SK-N-SH (cell line): Measurements from ENCODE around the gene GNG3. TPM values are rescaled to one million over a fixed set of nuclear protein-coding genes. Genes with fewer than 3 reads are reported as not detected.

Experiments used
- CTCF ChIA-PET: fragments of 300-600, 350-600 bp; formaldehyde crosslinking; extraction: SDS; loops from one replicate; lab custom pipeline; 2021; lab: Yijun Ruan, JAX
- POLR2A ChIA-PET: fragments of 350-600 bp; sonication (Branson Sonifier 250); formaldehyde crosslinking; extraction: SDS; loops from one replicate; lab custom pipeline; 2020; ENCODE audit warnings: antibody characterized with exemption, inconsistent platforms; lab: Yijun Ruan, JAX
- DNase-seq: peaks from one replicate; pipeline ENCODE4 v3.0.0; 2012
- H2AFZ ChIP-seq: fragments of 200-600 bp; sonication (generic); 2 replicates; pipeline ENCODE4 v1.8.1; 2016; ENCODE audit warnings: antibody characterized with exemption, mild to moderate bottlenecking, low read depth
- H3F3A ChIP-seq: fragments of 200-600 bp; sonication (generic); replicated peaks from 2 replicates; pipeline ENCODE3; 2016; ENCODE audit warnings: antibody characterized with exemption, mild to moderate bottlenecking; ENCODE audit not compliant: insufficient read depth
- H3K27ac ChIP-seq, 2 experiments: fragments of 200-500 bp in 1 of 2; fragments of 200-600 bp in 1 of 2; sonication (Bioruptor generic) in 1 of 2; sonication (generic), shearing (Covaris generic) in 1 of 2; 2 replicates each; pipeline versions ENCODE4 v1.5.1 to v1.6.1; 2014 to 2016; ENCODE audit warnings: low read depth in 2 of 2, inconsistent platforms in 1 of 2, low read length in 1 of 2, mild to moderate bottlenecking in 1 of 2, mixed read lengths in 1 of 2
- H3K27me3 ChIP-seq: fragments of 200-600 bp; sonication (generic), shearing (Covaris generic); 2 replicates; pipeline ENCODE4 v1.6.1; 2016; ENCODE audit warnings: mixed run types; ENCODE audit not compliant: insufficient read depth
- H3K36me3 ChIP-seq, 2 experiments: fragments of 200-500 bp in 1 of 2; fragments of 200-600 bp in 1 of 2; sonication (Bioruptor generic) in 1 of 2; sonication (generic) in 1 of 2; replicated peaks in 1 of 2; 2 replicates each; pipeline versions ENCODE3 to v1.5.1; 2014 to 2016; ENCODE audit warnings: low read length in 1 of 2, mild to moderate bottlenecking in 1 of 2; ENCODE audit not compliant: insufficient read depth in 2 of 2, control insufficient read depth in 1 of 2
- H3K4me1 ChIP-seq, 2 experiments: fragments of 200-500 bp in 1 of 2; fragments of 200-600 bp in 1 of 2; sonication (Bioruptor generic) in 1 of 2; sonication (generic), shearing (Covaris generic) in 1 of 2; 2 replicates each; pipeline versions ENCODE4 v1.5.1 to v1.6.1; 2014 to 2016; ENCODE audit warnings: low read depth in 1 of 2, low read length in 1 of 2, mixed run types in 1 of 2; ENCODE audit not compliant: insufficient read depth in 2 of 2, control insufficient read depth in 1 of 2
- H3K4me2 ChIP-seq: fragments of 200-600 bp; sonication (generic), shearing (Covaris generic); 2 replicates; pipeline ENCODE4 v1.6.1; 2017; ENCODE audit warnings: mixed run types
- H3K4me3 ChIP-seq, 2 experiments: fragments of 200-500 bp in 1 of 2; fragments of 200-600 bp in 1 of 2; sonication (Bioruptor generic) in 1 of 2; sonication (generic), shearing (Covaris generic) in 1 of 2; 2 replicates each; pipeline versions ENCODE4 v1.5.1 to v1.8.1; 2014 to 2016; ENCODE audit warnings: low read depth in 2 of 2, inconsistent platforms in 1 of 2, low read length in 1 of 2, mild to moderate bottlenecking in 1 of 2, mixed read lengths in 1 of 2, moderate library complexity in 1 of 2
- H3K79me2 ChIP-seq: fragments of 200-600 bp; sonication (generic); 2 replicates; pipeline ENCODE4 v1.8.1; 2017; ENCODE audit warnings: mild to moderate bottlenecking; ENCODE audit not compliant: insufficient read depth
- H3K9ac ChIP-seq: fragments of 200-600 bp; sonication (generic); 2 replicates; pipeline ENCODE4 v1.6.1; 2017; ENCODE audit warnings: mixed run types
- H3K9me2 ChIP-seq: fragments of 200-600 bp; sonication (generic); 2 replicates; pipeline ENCODE4 v1.6.1; 2017; ENCODE audit warnings: mixed run types
- H3K9me3 ChIP-seq: fragments of 200-600 bp; sonication (generic); 2 replicates; pipeline ENCODE4 v1.6.1; 2017; ENCODE audit warnings: mixed run types, mild to moderate bottlenecking, moderate library complexity
- H4K20me1 ChIP-seq: fragments of 200-600 bp; sonication (generic); 2 replicates; pipeline ENCODE4 v1.6.1; 2017; ENCODE audit warnings: mild to moderate bottlenecking, mixed run types; ENCODE audit not compliant: insufficient read depth
- CHD2 ChIP-seq: fragments of 150-350 bp; IDR thresholded peaks from 2 replicates; pipeline ENCODE4 v1.6.1; 2018; ENCODE audit warnings: low read length; ENCODE audit not compliant: partially characterized antibody
- ELF1 ChIP-seq: IDR thresholded peaks from 2 replicates; pipeline ENCODE4 v1.4.0; 2012
- EP300 ChIP-seq, 2 experiments: IDR thresholded peaks; 2 replicates each; pipeline versions ENCODE4 v1.4.0 to v1.6.1; 2012; ENCODE audit warnings: borderline replicate concordance in 1 of 2, low read depth in 1 of 2, low read length in 1 of 2
- EZH2phosphoT487 ChIP-seq: fragments of 200-600 bp; sonication (generic); IDR thresholded peaks from 2 replicates; pipeline ENCODE4 v1.6.1; 2017; ENCODE audit warnings: low read depth, mixed run types, mild to moderate bottlenecking, antibody characterized with exemption, moderate library complexity, borderline replicate concordance
- FOSL2 ChIP-seq: IDR thresholded peaks from 2 replicates; pipeline ENCODE4 v1.4.0; 2012; ENCODE audit warnings: low read depth, mild to moderate bottlenecking, moderate library complexity, borderline replicate concordance
- FOXM1 ChIP-seq: IDR thresholded peaks from 2 replicates; pipeline ENCODE4 v1.4.0; 2012; ENCODE audit warnings: low read depth, mild to moderate bottlenecking
- GABPA ChIP-seq: IDR thresholded peaks from 2 replicates; pipeline ENCODE4 v1.4.0; 2012; ENCODE audit warnings: low read depth, mild to moderate bottlenecking
- GATA2 ChIP-seq: sonication (generic); formaldehyde crosslinking; IDR thresholded peaks from 2 replicates; pipeline ENCODE4 v1.5.0; 2020; ENCODE audit warnings: mild to moderate bottlenecking, missing genetic modification reagents
- JUND ChIP-seq: IDR thresholded peaks from 2 replicates; pipeline ENCODE4 v1.4.0; 2012
- MEF2A ChIP-seq: IDR thresholded peaks from 2 replicates; pipeline ENCODE4 v1.4.0; 2012; ENCODE audit warnings: low read depth, borderline replicate concordance
- MXI1 ChIP-seq: IDR thresholded peaks from 2 replicates; pipeline ENCODE4 v1.6.1; 2012; ENCODE audit warnings: mild to moderate bottlenecking, low read depth, low read length, improper control_type of control experiment
- NFIC ChIP-seq: IDR thresholded peaks from 2 replicates; pipeline ENCODE4 v1.4.0; 2012; ENCODE audit warnings: borderline replicate concordance
- POLR2AphosphoS5 ChIP-seq: IDR thresholded peaks from 2 replicates; pipeline ENCODE4 v1.6.1; 2012; ENCODE audit warnings: low read depth, low read length
- RAD21 ChIP-seq: IDR thresholded peaks from 2 replicates; pipeline ENCODE4 v1.6.1; 2012; ENCODE audit warnings: mild to moderate bottlenecking, low read length
- RCOR1 ChIP-seq: fragments of 150-350 bp; IDR thresholded peaks from 2 replicates; pipeline ENCODE4 v1.6.1; 2017; ENCODE audit warnings: antibody characterized with exemption, low read length
- RFX5 ChIP-seq: IDR thresholded peaks from 2 replicates; pipeline ENCODE4 v1.6.1; 2012; ENCODE audit warnings: mild to moderate bottlenecking, improper control_type of control experiment, low read length
- RXRA ChIP-seq: IDR thresholded peaks from 2 replicates; pipeline ENCODE4 v1.4.0; 2012; ENCODE audit warnings: low read depth, mild to moderate bottlenecking, borderline replicate concordance
- SMC3 ChIP-seq: IDR thresholded peaks from 2 replicates; pipeline ENCODE4 v1.6.1; 2012; ENCODE audit warnings: low read depth, low read length, improper control_type of control experiment
- TAF1 ChIP-seq: IDR thresholded peaks from 2 replicates; pipeline ENCODE4 v1.6.1; 2012; ENCODE audit warnings: low read depth, mild to moderate bottlenecking, low read length, moderate library complexity, borderline replicate concordance
- TCF12 ChIP-seq: IDR thresholded peaks from 2 replicates; pipeline ENCODE4 v1.4.0; 2012
- TEAD4 ChIP-seq: IDR thresholded peaks from 2 replicates; pipeline ENCODE4 v1.4.0; 2012; ENCODE audit warnings: mild to moderate bottlenecking, borderline replicate concordance; ENCODE audit not compliant: insufficient read depth
- YY1 ChIP-seq: IDR thresholded peaks from 2 replicates; pipeline ENCODE4 v1.4.0; 2012; ENCODE audit warnings: low read depth, mild to moderate bottlenecking
- WGBS: methylation state at CpG from one replicate; pipeline ENCODE4 v1.1.6; 2017; ENCODE audit warnings: low lambda C conversion rate; 5-methylcytosine and 5-hydroxymethylcytosine counted together
- polyA plus RNA-seq, 3 experiments: library from polyadenylated mRNA; depleted of rRNA; stranded (reverse); fragments of >200 nt; gene quantifications; 2 replicates each; pipeline ENCODE4 v1.2.3, GENCODE V29; 2012
- TF ChIP-seq, protein P1 (sequence below): IDR thresholded peaks from 2 replicates; pipeline ENCODE4 v1.4.0; 2012; ENCODE audit warnings: low read depth, borderline replicate concordance
- TF ChIP-seq, protein P2 (sequence below): IDR thresholded peaks from 2 replicates; pipeline ENCODE4; 2012
- TF ChIP-seq, protein P3 (sequence below): IDR thresholded peaks from 2 replicates; pipeline ENCODE4 v1.4.0; 2012; ENCODE audit warnings: low read depth
- TF ChIP-seq, protein P4 (sequence below): IDR thresholded peaks from 2 replicates; pipeline ENCODE4 v1.4.0; 2012; ENCODE audit warnings: low read depth, borderline replicate concordance
- TF ChIP-seq, protein P5 (sequence below): fragments of 150-350 bp; IDR thresholded peaks from 2 replicates; pipeline ENCODE4 v1.6.1; 2017; ENCODE audit warnings: antibody characterized with exemption, low read length, low read depth, borderline replicate concordance

The GNG3 gene
- polyA plus RNA-seq, 1 of the 3 experiments (the other 2 are of a cell fraction): 0.16 TPM

DNA sequence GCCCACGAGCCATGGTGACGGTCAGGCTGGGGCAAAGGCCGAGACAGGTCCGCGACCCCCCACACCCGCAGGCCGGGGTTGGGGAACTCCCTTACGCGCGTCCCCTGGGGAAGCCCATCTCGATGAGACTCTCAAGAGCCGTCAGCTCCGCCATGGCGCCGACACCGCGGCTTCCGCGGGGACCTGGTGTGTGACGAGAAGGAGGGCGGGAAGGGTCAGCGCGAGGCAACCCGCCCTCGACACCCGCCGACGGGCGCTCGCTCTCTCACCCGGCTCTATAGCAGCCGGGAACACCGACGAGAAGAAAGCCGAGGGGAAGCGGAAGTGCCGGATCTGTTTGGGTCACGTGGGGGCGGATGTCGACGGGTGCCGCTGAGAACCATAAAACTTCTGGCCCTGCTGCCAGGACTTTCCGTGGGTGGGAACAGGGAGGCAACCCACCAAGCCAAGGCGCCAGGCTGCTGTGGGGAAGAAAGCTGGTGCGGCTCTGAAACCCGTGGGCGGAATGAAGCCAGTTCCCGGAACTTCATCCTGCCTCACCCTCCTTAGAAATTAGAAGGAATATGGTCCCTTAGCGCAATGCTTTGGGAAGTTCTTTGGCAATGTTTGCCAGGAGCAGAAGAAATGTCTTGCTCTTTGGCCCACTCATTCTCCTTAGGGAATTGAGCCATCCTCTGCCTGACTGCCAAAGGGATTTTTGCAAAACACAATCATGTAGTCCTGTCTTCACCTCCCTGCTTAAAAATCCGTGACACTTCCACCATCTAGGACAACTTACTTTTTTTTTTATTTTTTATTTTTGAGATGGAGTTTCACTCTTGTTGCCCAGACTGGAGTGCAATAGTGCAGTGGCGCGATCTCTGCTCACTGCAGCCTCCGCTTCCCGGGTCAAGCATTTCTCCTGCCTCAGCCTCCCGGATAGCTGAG lies 28.4 kb upstream of the GNG3 start, which contains the start of gene UBXN1:
Gene UBXN1 (minus strand): TSS at position 304 of the 927 bp plus-strand sequence. CDS start 150 bp downstream, at position 154.
- H3K4me1 ChIP-seq: peaks cover 11 to 15% of the 10 kb centered on the region in 2 experiments; a peak in 3 of 4 replicates
- H3K9ac ChIP-seq: peak within 1 kb of the TSS; percentile 96
- peak within 1 kb of the TSS; percentile 79 to 98 for H3K4me3 ChIP-seq
- ChIA-PET CTCF (interaction anchor here (1.6 to 3.7 kb wide), 4 partner anchors 9 to 91 kb away, joined by 3 to 31 read pairs (median 12); partner anchors contain the start of gene TAF6L), POLR2A (interaction anchor here (1.3 to 2.0 kb wide), 2 partner anchors 14 to 162 kb away, joined by 9 read pairs; partner anchors contain the start of genes C11orf98 and CSKMT)
- peak within 1 kb of the TSS; percentile 96 for H3K4me2 ChIP-seq
- H4K20me1 ChIP-seq: no peaks in the 10 kb centered on the region
- 13% methylated on average over 42 of the region's 55 CpGs for WGBS
- H3F3A ChIP-seq: peaks cover 38% of the 10 kb centered on the region
- H3K79me2 ChIP-seq: peaks cover 49% of the 10 kb centered on the region
- H3K36me3 ChIP-seq: peaks cover 19 to 23% of the 10 kb centered on the region in 2 experiments
- peak; percentile 93 for DNase-seq
- H3K27me3 ChIP-seq: no peaks in the 10 kb centered on the region
- H3K9me3 ChIP-seq: no peaks in the 10 kb centered on the region
- H2AFZ ChIP-seq: peak within 1 kb of the TSS; percentile 82
- no peaks in the 10 kb centered on the region for H3K9me2 ChIP-seq
- peak within 1 kb of the TSS; percentile 70 to 77; a peak in 3 of 4 replicates for H3K27ac ChIP-seq
- TF ChIP-seq EP300 (IDR thresholded peaks at IDR 0.05; ENCODE audit: borderline replicate concordance in 1 of 2, low read depth in 1 of 2, low read length in 1 of 2) (peak in 1 of 2 experiments; percentile 15; a peak in 2 of 4 replicates), RXRA (no peak), FOXM1 (peak; percentile 22; the same call in 1 of the 2 replicates), GABPA (peak; percentile 95), TEAD4 (no peak), CHD2 (peak; percentile 75), RAD21 (no peak), RFX5 (no peak), ELF1 (peak; percentile 94), JUND (no peak), EZH2phosphoT487 (no peak), GATA2 (CRISPR knock-in tag) (no peak), FOSL2 (no peak), MEF2A (no peak), TCF12 (peak; percentile 21; the same call in 1 of the 2 replicates), MXI1 (peak; percentile 88), RCOR1 (peak; percentile 30; the same call in 1 of the 2 replicates), YY1 (peak; percentile 48), TAF1 (peak; percentile 78; the same call in 1 of the 2 replicates), SMC3 (no peak), POLR2AphosphoS5 (peak; percentile 87), NFIC (peak; percentile 60)
- TF ChIP-seq, protein P1, sequence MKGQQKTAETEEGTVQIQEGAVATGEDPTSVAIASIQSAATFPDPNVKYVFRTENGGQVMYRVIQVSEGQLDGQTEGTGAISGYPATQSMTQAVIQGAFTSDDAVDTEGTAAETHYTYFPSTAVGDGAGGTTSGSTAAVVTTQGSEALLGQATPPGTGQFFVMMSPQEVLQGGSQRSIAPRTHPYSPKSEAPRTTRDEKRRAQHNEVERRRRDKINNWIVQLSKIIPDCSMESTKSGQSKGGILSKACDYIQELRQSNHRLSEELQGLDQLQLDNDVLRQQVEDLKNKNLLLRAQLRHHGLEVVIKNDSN: peak; percentile 99
- TF ChIP-seq, protein P2, sequence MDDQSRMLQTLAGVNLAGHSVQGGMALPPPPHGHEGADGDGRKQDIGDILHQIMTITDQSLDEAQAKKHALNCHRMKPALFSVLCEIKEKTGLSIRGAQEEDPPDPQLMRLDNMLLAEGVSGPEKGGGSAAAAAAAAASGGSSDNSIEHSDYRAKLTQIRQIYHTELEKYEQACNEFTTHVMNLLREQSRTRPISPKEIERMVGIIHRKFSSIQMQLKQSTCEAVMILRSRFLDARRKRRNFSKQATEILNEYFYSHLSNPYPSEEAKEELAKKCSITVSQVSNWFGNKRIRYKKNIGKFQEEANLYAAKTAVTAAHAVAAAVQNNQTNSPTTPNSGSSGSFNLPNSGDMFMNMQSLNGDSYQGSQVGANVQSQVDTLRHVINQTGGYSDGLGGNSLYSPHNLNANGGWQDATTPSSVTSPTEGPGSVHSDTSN: peak; percentile 17; the same call in 1 of the 2 replicates
- TF ChIP-seq, protein P3, sequence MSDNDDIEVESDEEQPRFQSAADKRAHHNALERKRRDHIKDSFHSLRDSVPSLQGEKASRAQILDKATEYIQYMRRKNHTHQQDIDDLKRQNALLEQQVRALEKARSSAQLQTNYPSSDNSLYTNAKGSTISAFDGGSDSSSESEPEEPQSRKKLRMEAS: peak; percentile 90
- TF ChIP-seq, protein P4, sequence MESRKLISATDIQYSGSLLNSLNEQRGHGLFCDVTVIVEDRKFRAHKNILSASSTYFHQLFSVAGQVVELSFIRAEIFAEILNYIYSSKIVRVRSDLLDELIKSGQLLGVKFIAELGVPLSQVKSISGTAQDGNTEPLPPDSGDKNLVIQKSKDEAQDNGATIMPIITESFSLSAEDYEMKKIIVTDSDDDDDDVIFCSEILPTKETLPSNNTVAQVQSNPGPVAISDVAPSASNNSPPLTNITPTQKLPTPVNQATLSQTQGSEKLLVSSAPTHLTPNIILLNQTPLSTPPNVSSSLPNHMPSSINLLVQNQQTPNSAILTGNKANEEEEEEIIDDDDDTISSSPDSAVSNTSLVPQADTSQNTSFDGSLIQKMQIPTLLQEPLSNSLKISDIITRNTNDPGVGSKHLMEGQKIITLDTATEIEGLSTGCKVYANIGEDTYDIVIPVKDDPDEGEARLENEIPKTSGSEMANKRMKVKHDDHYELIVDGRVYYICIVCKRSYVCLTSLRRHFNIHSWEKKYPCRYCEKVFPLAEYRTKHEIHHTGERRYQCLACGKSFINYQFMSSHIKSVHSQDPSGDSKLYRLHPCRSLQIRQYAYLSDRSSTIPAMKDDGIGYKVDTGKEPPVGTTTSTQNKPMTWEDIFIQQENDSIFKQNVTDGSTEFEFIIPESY: peak; percentile 87; the same call in 1 of the 2 replicates
- TF ChIP-seq, protein P5, sequence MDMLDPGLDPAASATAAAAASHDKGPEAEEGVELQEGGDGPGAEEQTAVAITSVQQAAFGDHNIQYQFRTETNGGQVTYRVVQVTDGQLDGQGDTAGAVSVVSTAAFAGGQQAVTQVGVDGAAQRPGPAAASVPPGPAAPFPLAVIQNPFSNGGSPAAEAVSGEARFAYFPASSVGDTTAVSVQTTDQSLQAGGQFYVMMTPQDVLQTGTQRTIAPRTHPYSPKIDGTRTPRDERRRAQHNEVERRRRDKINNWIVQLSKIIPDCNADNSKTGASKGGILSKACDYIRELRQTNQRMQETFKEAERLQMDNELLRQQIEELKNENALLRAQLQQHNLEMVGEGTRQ: peak; percentile 90
